SKM-1 treated with dmso at 0.1 percent for 144 hours (cell line): ENCODE results near the gene RDH16.

Experiments
- DNase-seq: peaks from one replicate; lab custom pipeline; 2025; ENCODE audit not compliant: unreplicated experiment; lab: John Stamatoyannopoulos, UW

RDH16 gene

GRCh38 chr12:56957229-56958052 lies at the start of gene RDH16:
Gene RDH16, minus strand, starts transcription at chr12:56957608. Its CDS starts 146 bp downstream, at chr12:56957462.
- no peak for DNase-seq

- no peak for DNase-seq
Measured at GRCh38 chr12:57006809-57007475, 49.5 kb upstream of the RDH16 start.

- peak; percentile 13 for DNase-seq
Measured at GRCh38 chr12:57005980-57006808, 48.8 kb upstream of the RDH16 start, which contains the start of gene ZBTB39. Gene ZBTB39, minus strand, starts transcription at chr12:57006546. Its CDS starts 1,629 bp downstream, at chr12:57004917.

GRCh38 chr12:57004651-57005050 lies 47.2 kb upstream of the RDH16 start:
- no peak for DNase-seq

GRCh38 chr12:57003395-57003794 lies 46.0 kb upstream of the RDH16 start:
- no peak for DNase-seq

GRCh38 chr12:57001448-57001906 lies 44.1 kb upstream of the RDH16 start:
- no peak for DNase-seq

- DNase-seq = no peak
Measured at GRCh38 chr12:57000393-57000792, 43.0 kb upstream of the RDH16 start.

- no peak for DNase-seq
Measured at GRCh38 chr12:56999456-56999855, 42.0 kb upstream of the RDH16 start.

- DNase-seq = no peak
Measured at GRCh38 chr12:56998981-56999380, 41.6 kb upstream of the RDH16 start.

GRCh38 chr12:56998316-56998715 lies 40.9 kb upstream of the RDH16 start:
- no peak for DNase-seq

GRCh38 chr12:56996793-56997545 lies 39.6 kb upstream of the RDH16 start:
- DNase-seq = no peak

GRCh38 chr12:56995930-56996496 lies 38.6 kb upstream of the RDH16 start:
- DNase-seq = no peak

- no peak for DNase-seq
Measured at GRCh38 chr12:56995201-56995929, 38.0 kb upstream of the RDH16 start.

GRCh38 chr12:56994231-56994746 lies 36.9 kb upstream of the RDH16 start:
- DNase-seq = no peak

- no peak for DNase-seq
Measured at GRCh38 chr12:56993346-56993745, 35.9 kb upstream of the RDH16 start.

- DNase-seq = peak; percentile 7
Measured at GRCh38 chr12:56991319-56992246, 34.2 kb upstream of the RDH16 start.

GRCh38 chr12:56990648-56991318 lies 33.4 kb upstream of the RDH16 start:
- DNase-seq = no peak
